ENCODE results near the gene GAB2.
"Not testable (repeated sequence)": the region's sequence is repeated elsewhere in the genome, so short reads cannot be mapped to it uniquely, and the experiment has no call there.

The GAB2 gene

GRCh38 chr11:78271801-78272200 is 145.8 kb downstream of the GAB2 start:
- not testable (repeated sequence) for DNase-seq

DNA sequence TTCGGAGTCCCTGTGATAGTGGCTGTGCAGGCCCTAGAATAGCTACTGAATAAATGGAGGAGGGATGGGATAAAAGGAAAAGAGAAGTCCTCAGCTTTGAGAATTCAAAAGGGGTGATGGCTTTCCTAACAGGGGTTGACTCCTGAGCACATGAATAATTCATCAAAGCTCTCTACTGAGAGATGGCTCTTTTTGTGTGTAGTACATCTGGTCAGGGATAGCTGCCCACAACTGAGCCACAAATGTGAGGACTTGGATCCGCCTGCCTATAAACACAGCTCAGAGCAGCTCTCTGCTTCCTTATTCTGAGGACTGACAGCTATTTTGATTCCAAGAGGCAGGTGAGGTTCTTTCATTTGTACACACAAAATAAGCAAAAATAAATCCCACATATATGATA is 146.6 kb downstream of the GAB2 start:
- no peak for DNase-seq

DNA sequence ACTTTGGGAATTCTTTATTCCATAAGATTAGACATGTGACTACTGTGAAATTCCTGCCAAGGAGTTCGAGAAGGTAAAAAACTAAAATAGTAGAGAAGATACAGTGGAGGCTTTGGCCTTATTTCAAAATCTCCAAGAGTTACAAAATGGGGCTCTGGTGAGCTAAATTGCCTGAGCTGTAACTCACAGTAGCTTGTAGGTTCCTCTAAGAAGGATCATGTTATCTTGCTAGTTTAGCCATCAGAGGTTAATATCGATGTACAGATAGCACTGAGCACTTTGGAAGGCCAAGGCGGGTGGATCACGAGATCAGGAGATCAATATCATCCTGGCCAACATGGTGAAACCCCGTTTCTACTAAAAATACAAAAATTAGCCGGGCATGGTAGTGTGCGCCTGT is 147.8 kb downstream of the GAB2 start:
- peak; percentile 52 for DNase-seq

DNA sequence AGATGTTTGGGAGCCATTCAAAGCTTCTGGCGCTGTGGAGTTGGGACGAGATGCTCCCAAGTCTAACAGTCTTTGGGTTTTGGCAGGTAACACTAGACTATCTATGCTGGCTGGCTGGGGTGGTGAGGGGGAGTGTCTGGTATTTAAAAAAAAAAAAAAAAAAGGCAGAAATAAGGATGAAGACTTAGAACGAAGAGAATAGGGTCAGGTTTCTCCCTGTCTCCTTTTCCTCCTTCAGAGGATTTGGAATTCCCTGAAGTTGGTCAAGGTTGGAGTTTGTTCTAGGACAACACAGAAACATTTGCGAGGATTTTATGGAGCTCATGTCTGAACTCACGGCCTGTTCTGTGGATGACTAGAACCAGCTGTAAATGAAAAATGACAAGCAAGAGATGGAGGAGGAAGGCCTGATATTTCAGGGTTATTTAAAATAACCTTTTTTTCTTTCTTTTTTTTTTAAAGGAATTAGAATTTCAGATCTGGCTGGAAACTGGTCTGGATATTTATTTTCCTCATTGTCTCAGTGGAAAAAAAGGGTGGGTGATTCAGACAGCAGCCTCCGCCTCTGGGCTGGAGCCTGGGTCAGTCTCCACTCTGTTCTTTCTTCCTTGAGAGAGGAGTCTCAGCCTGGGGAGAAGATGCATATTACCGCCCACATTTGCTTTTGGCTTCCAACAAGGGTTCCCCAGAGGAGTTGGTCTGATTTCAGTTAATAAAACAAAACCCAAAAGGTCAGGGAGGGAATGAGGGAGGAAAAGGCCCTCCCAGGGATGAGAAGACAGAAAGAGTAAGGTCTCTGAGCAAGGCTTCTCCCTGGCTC is 148.8 kb downstream of the GAB2 start:
- no peak for DNase-seq

GRCh38 chr11:78266451-78266850 is 151.2 kb downstream of the GAB2 start:
- DNase-seq: peak; percentile 19

- DNase-seq: no peak
These were observed 152.3 kb downstream of the GAB2 start for GRCh38 chr11:78265326-78265725.

DNA sequence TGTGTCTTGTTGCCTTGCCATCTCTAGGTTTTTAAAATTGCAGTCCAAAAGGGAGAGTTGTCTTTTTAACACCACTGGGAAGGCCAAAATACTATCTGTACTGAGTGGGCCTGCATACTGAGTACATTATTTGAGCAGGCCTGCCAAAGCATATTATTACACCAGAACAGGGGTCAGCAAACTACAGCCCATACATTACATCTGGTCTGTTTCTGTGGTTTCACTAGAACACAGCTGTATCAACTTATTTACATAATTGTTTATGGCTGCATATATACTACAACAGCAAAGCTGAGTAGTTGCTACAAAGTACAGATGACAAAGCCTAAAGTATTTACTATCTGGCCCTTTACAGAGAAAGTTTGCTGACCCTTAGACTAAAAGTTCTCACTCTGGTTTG is 154.9 kb downstream of the GAB2 start:
- no peak for DNase-seq

DNA sequence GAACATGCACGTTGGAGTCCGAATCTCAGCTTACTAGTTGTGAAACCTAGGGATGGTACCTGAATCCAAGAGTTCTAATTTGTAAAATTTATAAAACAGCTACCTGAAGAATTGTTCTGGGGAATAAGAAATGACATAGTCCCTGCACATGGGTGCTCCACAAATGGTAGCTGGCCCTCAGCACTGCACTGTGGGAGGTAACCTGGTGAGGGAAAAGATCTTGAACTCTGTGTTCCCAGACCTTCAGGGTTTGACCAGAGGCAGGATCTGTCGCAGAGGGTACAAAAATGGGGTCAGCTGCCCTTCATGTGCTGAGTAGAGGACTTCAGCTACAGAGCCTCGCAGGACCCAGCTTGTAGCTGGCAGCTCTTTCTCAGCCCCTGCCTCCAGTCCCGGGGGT is 155.4 kb downstream of the GAB2 start:
- no peak for DNase-seq

DNA sequence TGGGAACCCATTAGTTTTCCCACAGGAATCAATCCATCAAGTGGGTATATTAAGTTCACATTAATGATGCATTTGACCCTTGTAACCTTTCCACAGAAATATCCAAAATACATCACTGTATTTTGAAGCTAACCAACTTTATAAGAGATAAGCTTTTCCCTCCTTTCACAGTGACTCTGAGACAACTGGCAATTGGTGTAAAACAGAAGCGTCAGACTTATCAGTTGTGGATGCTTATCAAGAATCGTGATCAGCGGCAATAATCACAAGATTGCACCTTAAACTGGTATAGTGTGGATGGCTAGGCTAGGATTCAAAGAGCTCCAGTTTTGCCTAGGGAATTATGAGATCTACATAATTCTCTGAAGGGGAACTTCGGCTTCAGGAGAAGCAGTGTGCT is 155.8 kb downstream of the GAB2 start:
- DNase-seq: peak; percentile 24

GRCh38 chr11:78261367-78261766 is 156.3 kb downstream of the GAB2 start:
- no peak for DNase-seq

DNA sequence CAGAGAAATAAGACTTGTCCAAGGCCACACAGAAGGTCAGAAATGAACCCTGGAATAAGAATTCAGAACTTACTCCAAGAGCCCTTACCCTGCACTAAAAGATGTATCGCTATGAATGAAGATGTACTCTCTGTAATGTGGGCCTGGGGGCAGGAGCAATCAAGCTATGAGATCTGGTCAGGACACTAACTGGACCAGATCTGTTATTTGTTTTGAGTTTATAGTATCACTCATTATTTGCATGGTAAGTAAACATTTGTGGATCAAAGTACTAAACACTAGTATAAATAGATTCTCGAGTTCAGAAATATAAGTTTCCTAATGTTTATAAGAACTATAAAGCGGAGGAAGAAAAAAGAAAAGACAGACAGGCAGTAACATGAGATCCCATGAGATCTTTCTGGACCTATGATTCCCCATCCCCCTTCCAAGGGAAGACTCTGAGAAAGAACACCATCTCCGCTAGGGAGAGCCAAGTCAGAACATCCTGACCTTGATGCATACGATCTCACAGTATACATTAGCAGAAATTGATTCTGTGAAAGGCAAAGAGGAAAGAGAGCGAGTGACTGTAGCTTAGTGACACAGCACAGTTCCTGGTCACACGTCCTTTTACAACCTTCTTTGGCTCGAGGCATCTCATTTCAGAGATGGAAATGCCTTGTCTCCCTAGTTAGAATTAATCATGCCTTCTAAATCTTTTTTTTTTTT is 157.7 kb downstream of the GAB2 start:
- DNase-seq: no peak

DNA sequence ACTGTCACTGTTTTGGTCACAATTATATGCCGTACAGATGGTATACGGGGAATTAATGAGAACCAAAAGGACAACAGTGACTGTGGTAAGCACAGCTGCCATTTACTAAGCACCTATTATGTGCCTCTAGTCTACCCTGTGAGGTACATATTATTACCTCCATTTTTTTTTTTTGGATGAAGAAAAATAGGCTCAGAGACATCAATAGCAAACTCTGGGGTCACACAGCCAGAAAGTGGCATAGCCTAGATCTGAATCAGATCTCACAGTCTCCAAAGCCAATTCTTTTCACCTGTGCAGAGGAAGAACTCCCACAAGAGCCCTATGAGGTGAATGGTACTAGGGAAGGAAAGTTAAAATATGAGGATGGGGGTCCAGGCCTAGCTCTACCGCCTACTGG is 160.0 kb downstream of the GAB2 start:
- DNase-seq: no peak

- DNase-seq: peak; percentile 73
These were observed 160.7 kb downstream of the GAB2 start for GRCh38 chr11:78256962-78257361.

- DNase-seq: no peak
These were observed 161.7 kb downstream of the GAB2 start for GRCh38 chr11:78255919-78256318.

DNA sequence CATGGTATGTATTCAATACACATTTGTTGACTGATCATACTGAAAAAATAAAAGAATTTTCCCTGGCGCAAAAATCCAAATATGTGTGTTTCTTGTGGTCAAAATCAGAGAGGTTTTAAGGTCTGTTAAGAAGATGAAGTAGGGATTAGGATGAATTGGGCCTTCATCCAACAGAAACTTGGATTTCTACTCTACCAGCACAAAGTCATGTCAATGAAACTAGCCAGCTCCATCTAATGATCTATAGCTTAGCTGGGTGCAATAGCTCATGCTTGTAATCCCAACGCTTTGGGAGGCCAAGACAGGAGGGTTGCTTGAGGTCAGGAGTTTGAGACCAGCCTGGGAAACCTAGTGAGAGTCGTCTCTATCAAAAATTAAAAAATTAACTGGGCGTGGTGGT is 163.4 kb downstream of the GAB2 start:
- no peak for DNase-seq

GRCh38 chr11:78253797-78254196 is 163.8 kb downstream of the GAB2 start:
- DNase-seq: no peak

DNA sequence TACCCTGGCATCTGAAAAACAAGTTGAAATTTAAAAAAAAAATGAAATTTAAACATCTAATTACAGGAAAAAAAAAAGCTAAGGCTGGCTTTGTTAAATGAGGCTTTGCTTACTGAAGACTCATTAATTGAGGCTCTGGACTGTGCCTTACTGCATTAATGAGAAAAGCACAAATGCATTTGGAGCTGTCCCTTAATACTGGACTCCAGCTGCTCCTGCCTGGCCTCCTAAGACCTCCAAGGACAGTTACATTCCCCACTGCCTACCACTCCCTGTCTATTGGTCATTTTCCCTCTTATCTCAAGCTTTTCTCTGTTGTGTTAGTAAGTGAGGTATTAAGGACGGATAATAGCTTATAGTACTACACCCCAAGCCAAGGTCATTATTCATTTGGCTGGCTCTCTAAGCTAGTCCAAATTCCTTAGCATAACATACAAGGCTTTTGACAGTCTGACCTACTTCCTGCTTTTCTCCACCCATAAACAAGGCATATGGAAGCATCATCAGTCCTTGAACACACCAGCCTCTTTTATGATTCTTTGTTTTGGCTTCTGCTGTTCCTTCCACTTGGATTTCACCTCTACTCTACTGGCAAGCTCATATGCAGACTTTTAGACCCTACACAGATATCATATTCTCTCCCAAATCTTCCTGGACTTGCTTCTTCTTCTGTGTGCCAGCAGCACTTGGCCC is 166.4 kb downstream of the GAB2 start:
- DNase-seq: no peak

DNA sequence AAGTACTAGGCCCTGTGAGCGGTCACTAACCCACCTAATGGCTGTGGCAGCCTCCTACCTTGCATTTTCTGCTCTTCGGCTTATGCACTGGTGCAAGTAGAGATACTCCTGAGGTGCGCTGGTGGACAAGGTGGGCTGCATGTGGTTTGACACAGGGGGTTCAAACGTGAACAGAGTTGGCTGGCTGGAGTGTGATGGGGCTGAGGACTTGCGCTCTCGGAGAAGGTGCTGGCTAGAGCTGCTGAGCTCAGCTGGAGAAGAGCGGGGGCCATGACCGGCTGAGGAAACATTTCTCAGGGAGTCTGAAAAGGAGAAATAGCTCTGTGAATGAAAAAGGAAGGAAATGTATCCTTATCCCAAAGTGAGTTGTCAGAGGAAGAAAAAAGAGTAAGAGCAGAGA is 167.5 kb downstream of the GAB2 start:
- DNase-seq: no peak

GRCh38 chr11:78248903-78249302 is 168.7 kb downstream of the GAB2 start:
- no peak for DNase-seq

GRCh38 chr11:78248191-78248590 is 169.4 kb downstream of the GAB2 start:
- DNase-seq: no peak

DNA sequence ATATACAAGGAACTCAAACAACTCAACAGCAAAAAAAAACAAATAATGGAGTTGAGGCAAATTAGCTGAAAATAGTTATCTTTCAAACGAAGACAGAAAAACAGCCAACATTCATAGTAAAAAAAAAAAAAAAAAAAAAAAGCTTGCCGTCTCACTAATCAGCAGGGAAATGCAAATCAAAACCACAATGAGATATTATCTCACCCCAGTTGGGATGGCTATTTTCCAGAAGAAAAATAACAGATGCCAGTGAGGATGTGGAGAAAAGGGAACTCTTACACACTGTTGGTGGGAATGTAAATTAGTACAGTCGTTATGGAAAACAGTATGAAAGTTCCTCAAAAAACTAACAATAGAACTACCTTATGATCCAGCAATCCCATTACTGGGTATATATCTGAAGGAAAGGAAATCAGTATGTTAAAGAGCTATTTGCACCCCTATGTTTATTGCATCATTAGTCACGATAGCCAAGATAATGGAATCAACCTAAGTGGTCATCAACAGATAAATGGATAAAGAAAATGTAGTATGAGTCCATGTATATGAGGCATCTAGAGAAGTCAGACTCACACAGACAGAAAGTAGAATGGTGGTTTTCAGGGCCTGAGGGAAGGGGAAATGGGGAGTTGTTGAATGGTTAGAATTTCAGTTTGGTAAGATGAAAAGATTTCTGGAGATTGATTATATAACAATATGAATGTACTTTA is 172.9 kb downstream of the GAB2 start:
- peak; percentile 32 for DNase-seq

GRCh38 chr11:78244080-78244479 is 173.5 kb downstream of the GAB2 start:
- DNase-seq: no peak

- no peak for DNase-seq
These were observed 176.1 kb downstream of the GAB2 start for GRCh38 chr11:78241475-78241874.

Measured in hematopoietic multipotent progenitor cell treated with erythropoietin and hydrocortisone succinate and interleukin-3 and kit ligand, for 6 days (in vitro differentiated cells).